Bronchial epithelial cell (primary cell): Measurements from ENCODE around the gene ZNF668. TPM values are rescaled to one million over a fixed set of nuclear protein-coding genes. Genes with fewer than 3 reads are reported as not detected.

Source experiments
- DNase-seq: peaks from one replicate; pipeline ENCODE4 v3.0.0-alpha.2; 2010; ENCODE audit warnings: low read depth
- FAIRE-seq: peaks from 2 replicates; lab custom pipeline; 2011; peaks lifted over from hg19 to GRCh38; lab: Jason Lieb, UNC
- H3K27me3 ChIP-seq: 2 replicates; pipeline ENCODE4 v1.5.1; 2011; ENCODE audit warnings: low read length; ENCODE audit not compliant: control insufficient read depth, insufficient read depth
- H3K36me3 ChIP-seq: 2 replicates; pipeline ENCODE4 v1.5.1; 2011; ENCODE audit warnings: low read length; ENCODE audit not compliant: control insufficient read depth, insufficient read depth
- H3K4me3 ChIP-seq: 2 replicates; pipeline ENCODE4 v1.5.1; 2011; ENCODE audit warnings: mild to moderate bottlenecking, low read depth, low read length, control low read depth
- total RNA-seq: library from RNA; depleted of rRNA; stranded (reverse); fragments of >200 nt; gene quantifications from 2 replicates; pipeline ENCODE4 v1.2.1, GENCODE V29; 2014
- TF ChIP-seq, protein P1 (sequence below): IDR thresholded peaks from 2 replicates; pipeline ENCODE4 v1.5.1; 2011; ENCODE audit warnings: mild to moderate bottlenecking, moderate library complexity, low read length, control low read depth, inconsistent platforms; ENCODE audit not compliant: insufficient read depth, severe bottlenecking

Gene ZNF668
- total RNA-seq, 1 donor from 2014 or later, result 8.2 TPM

DNA sequence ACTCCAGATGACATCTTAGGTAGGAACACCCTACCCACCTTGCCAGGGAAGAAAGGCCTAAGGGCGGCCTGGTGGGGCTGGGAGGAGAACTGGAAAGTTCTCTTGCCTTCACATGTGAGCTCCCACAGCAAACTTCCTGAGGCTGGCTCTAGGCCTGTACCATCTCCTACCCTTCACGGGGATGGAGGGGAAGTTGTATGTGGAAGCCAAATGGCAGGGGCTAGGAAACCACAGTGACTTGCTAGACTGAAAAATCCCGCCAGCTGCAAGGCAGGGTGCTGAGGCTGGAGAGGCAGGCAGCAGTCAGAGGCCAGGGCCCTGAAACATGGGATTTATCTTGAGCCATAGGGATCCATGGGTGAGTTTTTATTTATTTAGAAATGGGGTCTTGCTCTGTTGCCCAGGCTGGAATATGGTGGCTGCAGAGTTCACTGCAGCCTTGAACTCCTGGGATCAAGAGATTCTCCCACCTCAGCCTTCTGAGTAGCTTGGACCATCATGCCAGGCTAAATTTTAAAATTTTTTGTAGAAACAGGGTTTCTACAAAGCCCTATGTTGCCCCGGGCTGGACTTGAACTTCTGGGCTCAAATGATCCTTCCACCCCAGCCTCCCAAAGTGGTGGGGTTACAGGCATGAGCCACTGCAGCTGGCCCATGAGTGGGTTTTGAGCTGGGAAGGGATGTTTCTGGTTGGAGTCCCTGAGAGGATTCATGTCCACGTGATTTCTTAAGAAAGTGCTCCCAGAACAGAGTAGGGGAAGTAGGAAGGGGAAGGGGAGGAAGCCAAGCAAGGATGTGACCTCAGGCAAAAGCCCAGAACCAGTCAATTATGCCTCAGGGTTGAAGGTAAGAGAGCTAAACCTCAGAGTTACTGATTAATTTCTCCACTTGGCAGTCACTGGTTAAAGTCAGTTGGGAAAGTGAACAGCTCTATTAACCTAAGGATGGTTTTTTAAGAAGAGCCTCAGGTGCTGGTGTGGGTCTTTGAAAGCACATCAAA is 39.4 kb upstream of the ZNF668 start:
- DNase-seq, result no peak
- H3K4me3 ChIP-seq, result no peak overlapping the region

DNA sequence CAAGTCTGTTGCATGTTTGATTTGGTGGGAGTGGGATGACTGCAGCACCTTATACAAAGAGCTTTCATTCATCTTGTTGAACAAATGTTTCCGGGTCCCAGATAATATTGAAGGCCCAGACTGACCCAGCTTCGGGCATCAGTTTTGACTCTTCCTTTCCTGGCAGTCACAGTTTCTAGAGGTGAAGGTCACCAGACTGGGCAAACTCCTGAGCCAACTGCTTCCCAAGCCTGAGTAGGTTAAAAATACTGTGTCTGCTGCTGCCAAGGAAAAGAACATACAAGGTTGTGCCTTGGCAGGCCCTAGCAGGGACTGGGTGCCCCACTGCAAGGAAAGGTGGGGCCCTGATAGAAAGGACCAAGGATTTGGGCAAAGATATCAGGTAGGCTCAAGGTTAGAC is 38.7 kb upstream of the ZNF668 start:
- DNase-seq (no peak), FAIRE-seq (no peak)
- TF ChIP-seq, protein P1, sequence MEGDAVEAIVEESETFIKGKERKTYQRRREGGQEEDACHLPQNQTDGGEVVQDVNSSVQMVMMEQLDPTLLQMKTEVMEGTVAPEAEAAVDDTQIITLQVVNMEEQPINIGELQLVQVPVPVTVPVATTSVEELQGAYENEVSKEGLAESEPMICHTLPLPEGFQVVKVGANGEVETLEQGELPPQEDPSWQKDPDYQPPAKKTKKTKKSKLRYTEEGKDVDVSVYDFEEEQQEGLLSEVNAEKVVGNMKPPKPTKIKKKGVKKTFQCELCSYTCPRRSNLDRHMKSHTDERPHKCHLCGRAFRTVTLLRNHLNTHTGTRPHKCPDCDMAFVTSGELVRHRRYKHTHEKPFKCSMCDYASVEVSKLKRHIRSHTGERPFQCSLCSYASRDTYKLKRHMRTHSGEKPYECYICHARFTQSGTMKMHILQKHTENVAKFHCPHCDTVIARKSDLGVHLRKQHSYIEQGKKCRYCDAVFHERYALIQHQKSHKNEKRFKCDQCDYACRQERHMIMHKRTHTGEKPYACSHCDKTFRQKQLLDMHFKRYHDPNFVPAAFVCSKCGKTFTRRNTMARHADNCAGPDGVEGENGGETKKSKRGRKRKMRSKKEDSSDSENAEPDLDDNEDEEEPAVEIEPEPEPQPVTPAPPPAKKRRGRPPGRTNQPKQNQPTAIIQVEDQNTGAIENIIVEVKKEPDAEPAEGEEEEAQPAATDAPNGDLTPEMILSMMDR, result no peak
- H3K4me3 ChIP-seq, result no peak overlapping the region
- peaks cover 16% of the 10 kb centered on the region for H3K36me3 ChIP-seq
- H3K27me3 ChIP-seq, result no peaks in the 10 kb centered on the region

More for the DNA sequence above, 39.4 kb upstream of the ZNF668 start:
- H3K27me3 ChIP-seq, result no peaks in the 10 kb centered on the region
- no peak for FAIRE-seq
- TF ChIP-seq, protein P1, result no peak
- peaks cover 16% of the 10 kb centered on the region for H3K36me3 ChIP-seq

DNA sequence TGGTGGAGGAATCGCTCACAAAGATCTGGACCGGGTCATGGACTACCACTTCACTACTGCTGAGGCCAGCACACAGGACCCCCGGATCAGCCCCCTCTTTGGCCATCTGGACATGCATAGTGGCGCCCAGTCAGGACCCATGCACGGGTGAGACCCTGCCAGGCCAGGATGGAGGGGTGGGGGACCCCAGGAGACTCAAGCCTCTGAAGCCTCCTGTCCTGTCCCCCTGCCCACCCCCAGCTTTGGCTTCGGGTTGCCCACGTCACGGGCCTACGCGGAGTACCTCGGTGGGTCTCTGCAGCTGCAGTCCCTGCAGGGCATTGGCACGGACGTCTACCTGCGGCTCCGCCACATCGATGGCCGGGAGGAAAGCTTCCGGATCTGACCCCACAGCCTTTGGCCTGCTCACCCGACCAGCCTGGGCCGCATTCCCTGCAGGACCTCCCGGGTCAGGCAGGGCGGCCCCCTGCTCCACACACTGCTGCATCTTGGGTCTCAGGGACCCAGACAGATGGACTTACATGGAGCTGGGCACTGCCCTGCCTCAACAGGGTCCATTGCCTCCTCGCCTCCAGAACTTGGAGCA is 37.9 kb upstream of the ZNF668 start:
- peaks cover 16% of the 10 kb centered on the region for H3K36me3 ChIP-seq
- no peak for DNase-seq
- TF ChIP-seq, protein P1, result no peak
- H3K27me3 ChIP-seq, result no peaks in the 10 kb centered on the region
- no peak for FAIRE-seq
- no peak overlapping the region for H3K4me3 ChIP-seq

DNA sequence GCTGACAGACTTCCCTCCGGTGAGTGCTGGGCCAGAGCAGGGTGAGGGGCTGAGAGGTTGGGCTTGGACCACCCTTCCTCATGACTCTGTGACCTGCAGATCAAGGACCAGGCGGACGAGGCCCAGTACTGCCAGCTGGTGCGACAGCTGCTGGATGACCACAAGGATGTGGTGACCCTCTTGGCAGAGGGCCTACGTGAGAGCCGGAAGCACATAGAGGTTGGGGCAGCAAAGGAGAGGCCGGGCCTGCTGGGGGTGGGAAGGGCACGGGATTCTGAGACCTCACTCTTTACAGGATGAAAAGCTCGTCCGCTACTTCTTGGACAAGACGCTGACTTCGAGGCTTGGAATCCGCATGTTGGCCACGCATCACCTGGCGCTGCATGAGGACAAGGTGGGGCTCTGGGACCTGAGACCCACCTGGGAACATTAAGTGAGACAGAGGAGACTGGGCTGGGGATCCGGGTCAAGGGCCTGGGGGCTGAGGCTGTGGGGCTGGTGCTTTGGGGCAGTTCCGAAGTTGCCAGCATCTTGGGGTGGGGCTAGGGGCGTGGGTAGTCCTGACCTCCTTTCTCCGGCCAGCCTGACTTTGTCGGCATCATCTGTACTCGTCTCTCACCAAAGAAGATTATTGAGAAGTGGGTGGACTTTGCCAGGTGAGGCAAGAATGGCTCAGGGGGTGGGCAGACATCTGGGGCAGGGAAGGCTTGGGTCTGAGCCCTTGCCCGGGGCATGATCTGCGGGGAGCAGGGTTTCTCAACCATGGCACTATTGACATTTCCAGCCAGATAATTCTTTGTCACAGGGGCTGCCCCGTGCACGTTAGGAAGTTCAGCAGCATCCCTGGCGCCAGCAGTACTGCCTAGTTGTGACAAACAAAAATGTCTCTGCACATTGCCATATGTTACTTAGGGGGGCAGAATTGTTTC is 36.3 kb upstream of the ZNF668 start:
- no peak overlapping the region for H3K4me3 ChIP-seq
- no peaks in the 10 kb centered on the region for H3K27me3 ChIP-seq
- DNase-seq, result no peak
- FAIRE-seq, result no peak
- TF ChIP-seq, protein P1, result no peak
- H3K36me3 ChIP-seq, result peaks cover 16% of the 10 kb centered on the region

DNA sequence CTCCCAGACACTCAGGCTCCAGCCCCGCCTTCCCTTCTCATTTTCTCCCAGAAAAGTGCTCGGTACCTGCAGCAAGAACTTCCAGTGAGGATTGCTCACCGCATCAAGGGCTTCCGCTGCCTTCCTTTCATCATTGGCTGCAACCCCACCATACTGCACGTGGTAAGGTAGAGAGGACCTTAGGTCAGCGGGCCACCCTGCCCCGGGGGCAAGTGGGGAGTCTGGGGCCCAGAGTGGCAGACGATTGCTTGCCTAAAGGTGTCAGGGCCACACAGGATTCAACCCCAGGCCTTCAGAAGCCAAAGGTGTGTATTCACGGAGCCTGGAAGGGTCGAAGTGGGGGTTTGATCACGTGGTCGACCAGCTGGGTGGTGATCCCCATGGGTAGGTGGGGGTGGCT is 35.6 kb upstream of the ZNF668 start:
- Histone ChIP-seq H3K4me3 (no peak overlapping the region), H3K27me3 (no peaks in the 10 kb centered on the region), H3K36me3 (peaks cover 16% of the 10 kb centered on the region)
- FAIRE-seq (no peak), DNase-seq (no peak)
- TF ChIP-seq, protein P1, result no peak
